A673 (cell line): ENCODE data around the gene TREML2. TPM values are rescaled to one million over a fixed set of nuclear protein-coding genes. Genes with fewer than 3 reads are reported as not detected.

Experiments used
- BruUV-seq: library from RNA; stranded (reverse); fragments of 400-500 nt; replicated peaks from 2 replicates; lab custom pipeline; 2021; lab: Mats Ljungman, UMichigan
- CTCF ChIA-PET: fragments of 300-600 bp; sonication (Branson Sonifier 250); formaldehyde crosslinking; loops from one replicate; lab custom pipeline; 2022; ENCODE audit warnings: antibody characterized with exemption; lab: Charles Lee
- POLR2A ChIA-PET: fragments of 300-600 bp; sonication (Branson Sonifier 250); formaldehyde crosslinking; loops from one replicate; lab custom pipeline; 2022; ENCODE audit warnings: antibody characterized with exemption; ENCODE audit not compliant: low non-redundant PET; lab: Charles Lee
- DNase-seq: peaks from one replicate; pipeline ENCODE4 v3.0.0-alpha.2; 2015; ENCODE audit warnings: low spot score
- H3K27ac ChIP-seq: fragments of 200-600 bp; sonication (generic); 2 replicates; pipeline ENCODE4 v1.5.1; 2016; ENCODE audit warnings: mixed run types, low read depth, mild to moderate bottlenecking, mixed read lengths, antibody characterized with exemption, low read length; ENCODE audit not compliant: poor library complexity, severe bottlenecking
- H3K27me3 ChIP-seq: fragments of 200-600 bp; sonication (generic); replicated peaks from 2 replicates; pipeline ENCODE4 v1.6.1; 2017; ENCODE audit warnings: mixed run types, low read depth, mild to moderate bottlenecking, mixed read lengths, antibody characterized with exemption, low read length; ENCODE audit not compliant: insufficient read depth, poor library complexity
- H3K36me3 ChIP-seq: fragments of 200-600 bp; sonication (generic); 2 replicates; pipeline ENCODE4 v1.6.1; 2016; ENCODE audit warnings: mixed run types, mild to moderate bottlenecking, mixed read lengths, antibody characterized with exemption, low read length; ENCODE audit not compliant: insufficient read depth, poor library complexity, severe bottlenecking
- H3K4me1 ChIP-seq: fragments of 200-600 bp; sonication (generic); 2 replicates; pipeline ENCODE4 v1.6.1; 2017; ENCODE audit warnings: mixed run types, mild to moderate bottlenecking, mixed read lengths, antibody characterized with exemption, low read length; ENCODE audit not compliant: insufficient read depth, poor library complexity, severe bottlenecking
- H3K4me3 ChIP-seq: fragments of 200-600 bp; sonication (generic); 2 replicates; pipeline ENCODE4 v1.5.1; 2016; ENCODE audit warnings: low read depth, mixed run types, mild to moderate bottlenecking, mixed read lengths, low read length; ENCODE audit not compliant: poor library complexity, severe bottlenecking
- H3K9me3 ChIP-seq: fragments of 200-600 bp; sonication (generic); 2 replicates; pipeline ENCODE4 v1.6.1; 2016; ENCODE audit warnings: mixed run types, low read depth, mild to moderate bottlenecking, mixed read lengths, antibody characterized with exemption, low read length; ENCODE audit not compliant: poor library complexity, severe bottlenecking
- CTCF ChIP-seq: fragments of 300-800, 200-600 bp; sonication (generic); conservative IDR thresholded peaks from 2 replicates; pipeline ENCODE4 v1.5.1; 2017; ENCODE audit warnings: low read depth, mild to moderate bottlenecking, antibody characterized with exemption, low read length, moderate library complexity, mixed read lengths
- EZH2 ChIP-seq: fragments of 200-600 bp; sonication (generic); IDR thresholded peaks from 2 replicates; pipeline ENCODE4 v1.6.1; 2017; ENCODE audit warnings: borderline replicate concordance, low read depth, mild to moderate bottlenecking, mixed read lengths, antibody characterized with exemption, low read length; ENCODE audit not compliant: poor library complexity, severe bottlenecking
- intact Hi-C: fragments of 100-400 bp; cut with micrococcal nuclease; formaldehyde crosslinking; loops from one replicate; pipeline ENCODE4 v1.10.0; 2022; ENCODE audit not compliant: unreplicated experiment
- total RNA-seq: library from RNA; stranded (reverse); gene quantifications from 2 replicates; pipeline ENCODE4 v1.2.3, GENCODE V29; 2021

The TREML2 gene
- total RNA-seq, 1 experiment from 2014 or later, result not detected

- H3K27ac ChIP-seq, result no peak overlapping the region
- no peaks in the 10 kb centered on the region for H3K4me1 ChIP-seq
- no peak overlapping the region for H3K4me3 ChIP-seq
- TF ChIP-seq CTCF (no peak), EZH2 (no peak)
- no peaks in the 10 kb centered on the region for H3K27me3 ChIP-seq
- ChIA-PET CTCF (no interaction called here), POLR2A (no interaction called here)
- intact Hi-C loops, result no loop called here
- BruUV-seq, result no TSS peak
- no peaks in the 10 kb centered on the region for H3K36me3 ChIP-seq
- no peak for DNase-seq
- H3K9me3 ChIP-seq, result no peaks in the 10 kb centered on the region
These were observed 14.9 kb downstream of the TREML2 start for GRCh38 chr6:41186031-41186562.

- Histone ChIP-seq H3K9me3 (no peaks in the 10 kb centered on the region), H3K27me3 (no peaks in the 10 kb centered on the region), H3K27ac (no peak overlapping the region), H3K4me1 (no peaks in the 10 kb centered on the region), H3K36me3 (no peaks in the 10 kb centered on the region), H3K4me3 (no peak overlapping the region)
- ChIA-PET POLR2A (no interaction called here), CTCF (no interaction called here)
- no peak for DNase-seq
- TF ChIP-seq EZH2 (no peak), CTCF (no peak)
- BruUV-seq, result no TSS peak
- intact Hi-C loops, result no loop called here
These were observed 16.2 kb downstream of the TREML2 start for GRCh38 chr6:41184761-41185160.

GRCh38 chr6:41182069-41183034 is 18.6 kb downstream of the TREML2 start:
- BruUV-seq, result no TSS peak
- ChIA-PET POLR2A (no interaction called here), CTCF (interaction anchor here (0.6 to 1.5 kb wide), 6 partner anchors 9 to 524 kb away, joined by 3 to 8 read pairs (median 6); no protein-coding TSS in a partner anchor)
- intact Hi-C loops, result no loop called here
- Histone ChIP-seq H3K27ac (no peak overlapping the region), H3K4me1 (no peaks in the 10 kb centered on the region), H3K36me3 (no peaks in the 10 kb centered on the region), H3K9me3 (no peaks in the 10 kb centered on the region), H3K27me3 (no peaks in the 10 kb centered on the region), H3K4me3 (no peak overlapping the region)
- TF ChIP-seq CTCF, result peak; percentile 74
- no peak for TF ChIP-seq EZH2
- DNase-seq, result peak; percentile 71
